ENCODE results near the gene CREBBP.

The CREBBP gene

DNA sequence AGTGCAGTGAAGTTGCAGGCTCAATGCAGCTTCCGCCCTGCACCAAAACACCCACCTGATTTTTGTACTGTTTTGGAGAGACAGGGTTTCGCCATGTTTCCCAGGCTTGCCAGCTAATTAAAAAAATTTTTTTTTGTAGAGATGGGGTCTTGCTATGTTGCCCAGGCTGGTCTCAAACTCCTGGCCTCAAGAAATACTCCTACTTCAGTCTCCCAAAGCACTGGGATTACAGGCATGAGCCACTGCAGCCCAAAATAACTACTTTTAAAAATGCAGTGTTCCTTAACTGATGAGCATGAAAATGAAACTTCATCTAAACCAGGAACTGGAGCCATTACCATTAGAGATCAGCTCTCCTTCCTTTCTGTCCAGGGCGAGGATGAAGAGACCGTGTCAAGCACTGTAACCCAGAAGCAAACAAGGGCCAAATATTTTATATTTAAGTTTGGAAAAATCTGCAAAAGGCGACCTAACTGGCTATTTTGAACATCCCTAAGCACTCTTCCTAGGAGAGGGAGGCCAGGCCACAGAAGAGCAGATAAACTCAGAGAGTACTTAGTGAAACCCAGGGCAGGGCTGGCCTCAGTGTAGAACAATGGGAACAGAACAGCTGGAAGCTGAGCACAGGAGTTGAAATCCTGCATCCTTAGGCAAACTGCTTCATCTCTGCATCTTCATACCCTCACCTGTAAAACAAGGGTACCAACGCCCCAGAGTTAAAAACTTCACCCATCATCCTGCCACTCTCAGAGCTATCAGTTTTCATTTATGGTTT is 24.0 kb downstream of the CREBBP start:
- Histone ChIP-seq H3K27ac (replicated peaks; ENCODE audit: low read length) (no peak overlapping the region), H2BK15ac (ENCODE audit: low read length) (no peak overlapping the region), H2AFZ (ENCODE audit: low read length) (no peak overlapping the region), H3K4me3 (ENCODE audit: low read length in 2 of 2) (no peak overlapping the region), H3K9me3 (replicated peaks in 1 of 2; ENCODE audit: control insufficient read depth in 2 of 2, insufficient read depth in 1 of 2, low read depth in 1 of 2, low read length in 2 of 2) (no peaks in the 10 kb centered on the region), H4K8ac (ENCODE audit: low read depth, low read length) (no peak overlapping the region), H3K27me3 (ENCODE audit: control insufficient read depth in 3 of 3, insufficient read depth in 3 of 3, low read depth in 1 of 3, low read length in 3 of 3) (no peaks in the 10 kb centered on the region), H3K9ac (ENCODE audit: low read depth, low read length, poor library complexity) (no peak overlapping the region), H2BK120ac (ENCODE audit: low read depth, low read length) (no peak overlapping the region), H4K91ac (ENCODE audit: low read depth, low read length, poor library complexity) (no peak overlapping the region), H2AK5ac (ENCODE audit: low read depth, low read length) (no peak overlapping the region), H3K18ac (ENCODE audit: low read length) (no peak overlapping the region), H3K79me1 (ENCODE audit: low read depth, low read length) (peaks cover 6% of the 10 kb centered on the region), H3K4ac (ENCODE audit: low read length) (no peak overlapping the region), H2BK12ac (ENCODE audit: low read length) (no peak overlapping the region), H2BK5ac (ENCODE audit: low read length) (no peak overlapping the region), H3K23ac (ENCODE audit: low read depth, low read length, poor library complexity) (no peak overlapping the region), H3K14ac (ENCODE audit: low read length) (no peak overlapping the region), H3K4me2 (ENCODE audit: insufficient read depth, low read length, poor library complexity, severe bottlenecking) (no peak overlapping the region), H3K4me1 (ENCODE audit: control insufficient read depth in 2 of 2, insufficient read depth in 1 of 2, low read depth in 1 of 2, low read length in 2 of 2) (peaks cover 3 to 14% of the 10 kb centered on the region in 2 donors), H3K36me3 (replicated peaks in 1 of 2; ENCODE audit: control insufficient read depth in 2 of 2, insufficient read depth in 2 of 2, low read length in 2 of 2) (peaks cover 6 to 35% of the 10 kb centered on the region in 2 donors)
- no peak for DNase-seq (ENCODE audit: low spot score)
- no CpG with 5 or more reads among the region's 6 CpGs for WGBS, 2 donors (ENCODE audit: extremely low coverage in 2 of 2, insufficient read length in 2 of 2, insufficient replicate concordance in 1 of 2)

DNA sequence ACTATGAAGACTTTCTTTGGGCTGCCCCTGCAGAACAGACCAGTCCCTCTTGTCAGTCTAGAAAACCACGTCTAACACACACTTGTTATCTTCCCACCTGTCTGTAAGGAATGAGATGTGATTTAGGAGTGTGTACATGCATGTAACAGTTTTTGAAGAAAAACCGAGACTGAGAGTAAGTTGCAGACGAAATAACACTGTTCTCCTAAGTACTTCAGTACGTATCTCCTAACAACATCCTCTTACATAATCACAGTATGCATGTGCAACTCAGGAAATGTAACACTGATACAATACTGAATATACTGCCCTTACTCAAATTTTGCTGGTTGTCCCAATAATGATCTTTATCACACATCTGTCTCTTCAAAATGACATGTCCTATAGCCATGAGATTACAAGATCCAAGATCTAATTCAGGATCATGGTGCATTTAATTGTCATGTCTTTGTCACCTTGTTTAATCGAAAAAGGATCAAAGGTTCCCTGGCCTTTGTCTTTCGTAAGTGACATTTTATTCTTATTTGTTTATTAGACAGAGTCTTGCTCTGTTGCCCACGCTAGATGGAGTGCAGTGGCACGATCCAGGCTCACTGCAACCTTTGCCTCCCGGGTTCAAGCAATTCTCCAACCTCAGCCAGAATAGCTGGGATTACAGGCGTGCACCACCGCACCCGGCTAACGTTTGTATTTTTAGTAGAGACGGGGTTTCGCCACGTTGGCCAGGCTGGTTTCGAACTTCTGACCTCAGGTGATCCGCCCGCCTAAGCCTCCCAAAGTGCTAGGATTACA is 25.6 kb downstream of the CREBBP start:
- no peak overlapping the region for H3K4me3 ChIP-seq (ENCODE audit: low read length in 2 of 2)
- no peak overlapping the region for H4K91ac ChIP-seq (ENCODE audit: low read depth, low read length, poor library complexity)
- no peak overlapping the region for H2BK12ac ChIP-seq (ENCODE audit: low read length)
- H3K79me1 ChIP-seq (ENCODE audit: low read depth, low read length): peaks cover 10% of the 10 kb centered on the region
- H3K4me2 ChIP-seq (ENCODE audit: insufficient read depth, low read length, poor library complexity, severe bottlenecking): no peak overlapping the region
- H3K27me3 ChIP-seq (ENCODE audit: control insufficient read depth in 3 of 3, insufficient read depth in 3 of 3, low read depth in 1 of 3, low read length in 3 of 3): no peaks in the 10 kb centered on the region
- H2BK120ac ChIP-seq (ENCODE audit: low read depth, low read length): no peak overlapping the region
- no peak overlapping the region for H2BK5ac ChIP-seq (ENCODE audit: low read length)
- no peak overlapping the region for H4K8ac ChIP-seq (ENCODE audit: low read depth, low read length)
- no peak overlapping the region for H3K18ac ChIP-seq (ENCODE audit: low read length)
- no peak overlapping the region for H3K23ac ChIP-seq (ENCODE audit: low read depth, low read length, poor library complexity)
- H2AFZ ChIP-seq (ENCODE audit: low read length): no peak overlapping the region
- DNase-seq (ENCODE audit: low spot score): no peak
- H3K9ac ChIP-seq (ENCODE audit: low read depth, low read length, poor library complexity): no peak overlapping the region
- H2BK15ac ChIP-seq (ENCODE audit: low read length): no peak overlapping the region
- peaks cover 3 to 14% of the 10 kb centered on the region in 2 donors for H3K4me1 ChIP-seq (ENCODE audit: control insufficient read depth in 2 of 2, insufficient read depth in 1 of 2, low read depth in 1 of 2, low read length in 2 of 2)
- H3K36me3 ChIP-seq (replicated peaks in 1 of 2; ENCODE audit: control insufficient read depth in 2 of 2, insufficient read depth in 2 of 2, low read length in 2 of 2): peaks cover 14 to 42% of the 10 kb centered on the region in 2 donors
- no peaks in the 10 kb centered on the region for H3K9me3 ChIP-seq (replicated peaks in 1 of 2; ENCODE audit: control insufficient read depth in 2 of 2, insufficient read depth in 1 of 2, low read depth in 1 of 2, low read length in 2 of 2)
- no peak overlapping the region for H2AK5ac ChIP-seq (ENCODE audit: low read depth, low read length)
- H3K27ac ChIP-seq (replicated peaks; ENCODE audit: low read length): no peak overlapping the region
- no peak overlapping the region for H3K4ac ChIP-seq (ENCODE audit: low read length)
- H3K14ac ChIP-seq (ENCODE audit: low read length): no peak overlapping the region
- WGBS, 2 donors (ENCODE audit: extremely low coverage in 2 of 2, insufficient read length in 2 of 2, insufficient replicate concordance in 1 of 2): no CpG with 5 or more reads among the region's 19 CpGs

DNA sequence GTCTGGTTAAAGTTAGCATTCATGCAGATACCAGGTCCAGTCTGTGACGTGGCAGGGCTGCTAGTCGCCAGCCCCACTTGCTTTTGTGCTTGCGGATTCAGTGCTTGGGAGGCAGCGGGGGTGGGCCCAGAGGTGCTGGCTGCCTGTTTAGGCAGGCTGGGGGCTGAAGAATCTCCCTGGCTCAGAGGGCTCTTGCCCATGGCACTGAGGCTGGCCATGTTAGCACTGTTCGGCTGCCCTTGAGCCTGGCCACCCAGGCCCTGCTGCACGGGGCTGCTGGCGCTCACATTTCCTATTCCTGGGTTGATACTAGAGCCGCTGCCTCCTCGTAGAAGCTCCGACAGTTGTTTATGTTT is 30.0 kb downstream of the CREBBP start:
- no CpG with 5 or more reads among the region's 10 CpGs for WGBS, 2 donors (ENCODE audit: extremely low coverage in 2 of 2, insufficient read length in 2 of 2, insufficient replicate concordance in 1 of 2)
- Histone ChIP-seq H2AK5ac (ENCODE audit: low read depth, low read length) (no peak overlapping the region), H3K27ac (replicated peaks; ENCODE audit: low read length) (no peak overlapping the region), H2AFZ (ENCODE audit: low read length) (no peak overlapping the region), H3K18ac (ENCODE audit: low read length) (peak overlapping the region; percentile 52), H3K4me3 (ENCODE audit: low read length in 2 of 2) (no peak overlapping the region), H3K27me3 (ENCODE audit: control insufficient read depth in 3 of 3, insufficient read depth in 3 of 3, low read depth in 1 of 3, low read length in 3 of 3) (no peaks in the 10 kb centered on the region), H2BK5ac (ENCODE audit: low read length) (no peak overlapping the region), H2BK12ac (ENCODE audit: low read length) (no peak overlapping the region), H4K8ac (ENCODE audit: low read depth, low read length) (no peak overlapping the region), H3K36me3 (replicated peaks in 1 of 2; ENCODE audit: control insufficient read depth in 2 of 2, insufficient read depth in 2 of 2, low read length in 2 of 2) (peaks cover 23 to 73% of the 10 kb centered on the region in 2 donors), H2BK15ac (ENCODE audit: low read length) (no peak overlapping the region), H3K4me2 (ENCODE audit: insufficient read depth, low read length, poor library complexity, severe bottlenecking) (no peak overlapping the region), H3K4ac (ENCODE audit: low read length) (no peak overlapping the region), H3K79me1 (ENCODE audit: low read depth, low read length) (peaks cover 13% of the 10 kb centered on the region), H4K91ac (ENCODE audit: low read depth, low read length, poor library complexity) (no peak overlapping the region), H2BK120ac (ENCODE audit: low read depth, low read length) (no peak overlapping the region), H3K9me3 (replicated peaks in 1 of 2; ENCODE audit: control insufficient read depth in 2 of 2, insufficient read depth in 1 of 2, low read depth in 1 of 2, low read length in 2 of 2) (peaks cover 0 to 3% of the 10 kb centered on the region in 2 donors), H3K4me1 (ENCODE audit: control insufficient read depth in 2 of 2, insufficient read depth in 1 of 2, low read depth in 1 of 2, low read length in 2 of 2) (peaks cover 0 to 2% of the 10 kb centered on the region in 2 donors), H3K9ac (ENCODE audit: low read depth, low read length, poor library complexity) (peak overlapping the region; percentile 51), H3K14ac (ENCODE audit: low read length) (peak overlapping the region; percentile 75), H3K23ac (ENCODE audit: low read depth, low read length, poor library complexity) (no peak overlapping the region)
- DNase-seq (ENCODE audit: low spot score): no peak

All from neuronal stem cell (in vitro differentiated cells).